Fibroblast of skin of scalp (primary cell): Measurements from ENCODE around the gene AKAP7.
"Not testable (repeated sequence)": the region's sequence is repeated elsewhere in the genome, so short reads cannot be mapped to it uniquely, and the experiment has no call there.

Experiments
- DNase-seq: peaks from one replicate; pipeline ENCODE4 v3.0.0-alpha.2; 2013

Gene AKAP7

DNA sequence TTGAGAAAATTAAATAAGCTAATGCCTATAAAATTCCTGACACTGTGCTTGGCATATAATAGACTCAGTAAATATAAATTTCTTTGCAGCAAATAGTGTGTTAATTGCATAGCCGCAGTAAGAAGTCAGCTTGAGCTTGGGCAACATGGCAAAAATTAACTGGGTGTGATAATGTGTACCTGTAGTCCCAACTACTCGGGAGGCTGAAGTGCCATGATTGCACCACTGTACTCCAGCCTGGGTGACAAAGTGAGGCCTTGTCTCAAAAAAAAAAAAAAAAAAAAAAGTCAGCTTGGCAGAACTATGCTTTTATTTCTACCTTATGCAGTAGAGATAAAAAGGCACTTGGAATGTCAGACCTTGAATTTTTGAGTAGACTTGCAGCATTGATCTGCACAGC lies 121.8 kb downstream of the AKAP7 start:
- no peak for DNase-seq

DNA sequence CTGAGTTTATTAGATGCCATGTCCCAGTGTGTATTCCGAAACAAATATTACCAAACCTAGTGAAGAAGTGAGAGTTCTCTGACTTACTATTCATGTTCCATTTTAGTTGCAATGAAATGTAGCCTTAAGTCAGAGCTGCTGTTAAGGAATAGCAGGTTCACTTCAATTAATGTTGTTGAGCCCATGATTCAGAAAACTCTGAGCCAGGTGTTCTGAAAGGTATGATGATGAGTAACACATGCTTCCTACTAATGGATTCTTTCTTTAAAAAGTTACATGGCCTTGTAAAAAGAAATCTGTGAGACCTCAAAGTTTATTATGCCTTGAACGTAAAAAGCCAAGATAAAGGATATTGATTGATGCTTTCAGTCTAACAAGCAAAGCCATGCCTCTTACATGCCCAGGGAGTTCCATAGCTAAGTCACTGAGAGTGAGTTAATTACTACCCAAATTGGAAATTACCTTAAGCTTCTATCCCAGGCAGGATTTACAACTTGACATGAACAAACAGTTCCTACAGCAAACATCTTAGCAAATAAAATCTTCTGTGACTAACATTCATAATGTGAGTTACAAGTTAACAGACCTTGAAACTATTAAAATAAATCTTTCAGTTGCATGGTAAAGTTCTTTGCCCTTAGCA lies 122.9 kb downstream of the AKAP7 start:
- no peak for DNase-seq

DNA sequence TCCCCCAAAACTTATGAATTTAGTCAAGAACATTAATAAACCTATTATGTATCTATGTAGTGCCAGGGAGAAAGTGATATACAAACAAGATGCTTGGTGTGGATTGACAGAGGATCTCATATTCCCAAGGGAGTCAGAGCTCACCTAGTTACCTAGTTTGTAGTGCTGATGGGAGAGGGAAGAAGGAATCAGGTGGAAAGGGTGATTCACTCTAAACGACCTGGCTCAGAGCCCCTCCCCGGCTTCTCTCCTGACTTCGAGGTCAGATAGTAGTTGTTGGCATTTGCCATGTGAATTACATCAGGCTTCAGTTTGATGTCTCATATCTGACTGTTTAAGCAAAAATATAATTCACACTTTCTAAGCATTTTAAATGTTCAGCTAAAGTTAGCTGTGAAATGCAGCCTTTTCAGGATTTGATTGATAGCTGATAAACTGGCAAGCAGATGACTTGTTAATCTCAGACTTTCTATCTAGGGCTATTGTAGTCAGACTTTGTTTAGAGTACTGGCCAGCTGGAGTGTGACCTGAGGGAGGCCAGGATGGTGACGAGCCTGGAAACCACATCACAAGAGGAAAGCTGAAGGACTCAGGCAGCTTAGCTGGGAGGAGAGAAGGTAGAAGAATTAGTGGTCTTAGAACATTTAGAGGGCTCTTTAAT lies 123.7 kb downstream of the AKAP7 start:
- no peak for DNase-seq

DNA sequence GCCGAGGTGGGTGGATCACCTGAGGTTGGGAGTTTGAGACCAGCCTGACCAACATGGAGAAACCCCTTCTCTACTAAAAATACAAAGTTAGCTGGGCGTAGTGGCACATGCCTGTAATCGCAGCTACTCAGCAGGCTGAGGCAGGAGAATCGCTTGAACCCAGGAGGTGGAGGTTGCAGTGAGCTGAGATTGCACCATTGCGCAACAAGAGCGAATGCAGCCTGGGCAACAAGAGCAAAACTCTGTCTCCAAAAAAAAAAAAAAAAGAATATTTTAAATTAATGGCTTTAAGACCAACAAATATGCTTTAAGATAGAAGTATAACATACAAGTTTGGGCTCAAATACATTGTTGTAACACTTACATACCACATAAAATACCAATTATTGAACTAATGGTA lies 125.7 kb downstream of the AKAP7 start:
- DNase-seq = not testable (repeated sequence)

DNA sequence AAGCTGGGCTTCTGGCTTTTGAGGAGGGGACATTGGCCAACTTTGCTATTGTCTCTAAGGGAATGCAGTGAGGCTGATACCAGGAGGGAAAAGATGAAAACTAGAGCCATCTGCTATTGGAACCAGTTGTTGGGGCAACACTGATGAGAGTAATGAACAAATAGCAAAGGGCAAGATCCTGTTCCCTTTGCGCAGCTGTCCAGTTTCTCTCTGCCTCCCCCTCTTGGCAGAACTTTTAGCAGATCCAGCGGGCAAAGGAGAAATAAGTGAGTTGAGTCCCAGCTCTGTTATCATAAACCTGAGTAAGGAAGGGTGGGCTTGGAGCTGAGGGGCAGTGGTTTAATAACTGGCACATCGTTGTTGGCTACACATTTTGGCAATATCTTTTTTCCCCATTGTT lies 126.8 kb downstream of the AKAP7 start:
- no peak for DNase-seq

DNA sequence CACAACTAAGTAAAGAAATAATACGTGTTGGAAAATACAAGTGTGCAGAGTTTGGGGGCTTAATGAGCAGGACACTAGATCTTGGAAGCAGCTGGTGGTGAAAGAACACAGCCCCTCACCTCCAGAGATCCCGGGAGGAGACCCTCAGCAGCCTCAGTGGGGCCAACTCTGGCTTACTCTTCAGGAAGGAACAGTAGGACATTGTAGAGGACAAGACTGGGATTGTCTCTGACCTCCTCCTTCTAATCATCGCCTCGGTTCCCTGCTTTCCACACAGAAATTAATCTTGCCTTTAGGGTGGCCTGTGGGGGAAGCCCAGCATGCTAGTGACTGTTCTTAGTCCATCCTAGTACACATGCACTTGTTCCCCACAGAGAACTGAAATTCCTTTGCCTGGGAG lies 130.7 kb downstream of the AKAP7 start:
- DNase-seq = no peak

DNA sequence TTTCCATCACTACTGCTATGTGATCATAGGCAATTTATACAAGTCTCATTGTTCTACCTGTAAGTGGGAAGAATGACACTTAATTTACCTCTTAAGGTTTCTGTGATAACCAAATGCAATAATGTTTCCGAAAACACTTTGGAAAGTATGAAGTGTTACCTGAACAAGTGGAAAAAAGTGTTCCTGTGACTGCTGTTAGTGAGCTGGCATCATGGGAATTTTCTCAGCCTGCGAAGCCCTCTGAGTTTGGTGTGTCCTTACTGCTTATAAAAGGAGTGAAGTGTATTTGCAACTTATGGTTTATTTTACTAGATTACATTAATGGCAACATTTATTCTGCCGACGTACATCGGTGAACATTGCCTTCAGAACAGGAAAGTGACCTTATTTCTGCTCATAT lies 133.0 kb downstream of the AKAP7 start:
- no peak for DNase-seq

DNA sequence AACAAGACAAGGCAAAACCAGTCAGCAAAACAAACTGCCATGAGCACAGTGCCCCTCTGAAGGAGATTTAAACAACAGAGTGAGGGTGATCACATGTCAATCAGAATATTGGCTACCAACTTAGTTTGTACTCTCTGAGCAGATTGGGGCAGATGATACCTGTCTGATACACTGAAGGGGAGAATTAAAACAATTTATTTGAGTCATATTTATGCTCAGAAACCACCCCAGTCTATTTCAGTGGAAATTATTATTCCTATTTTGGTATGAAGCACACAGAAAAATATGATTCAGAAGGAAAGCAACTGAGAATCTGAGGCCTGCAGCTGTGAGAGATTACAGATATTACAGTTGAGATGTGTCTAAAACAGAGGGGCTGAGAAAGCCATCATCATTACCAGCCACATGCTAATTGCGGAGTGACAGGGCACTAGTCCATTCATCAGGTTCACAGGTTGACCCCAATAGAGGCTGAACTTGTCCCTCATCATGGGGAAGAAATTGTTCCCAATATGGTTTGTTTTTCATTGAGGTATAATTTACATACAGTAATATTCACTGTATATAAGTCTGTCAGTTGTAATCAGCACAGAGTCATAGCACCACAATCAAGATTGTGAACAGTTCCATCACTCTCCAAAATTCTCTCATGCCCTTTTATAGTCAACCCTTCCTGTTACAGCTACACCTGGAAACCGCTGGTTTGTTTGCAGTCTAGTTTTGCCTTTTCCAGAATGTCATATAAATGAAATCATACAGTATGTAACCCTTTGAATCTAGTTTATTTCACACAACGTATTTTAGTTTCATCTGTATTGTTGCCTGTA lies 134.5 kb downstream of the AKAP7 start:
- DNase-seq = no peak

DNA sequence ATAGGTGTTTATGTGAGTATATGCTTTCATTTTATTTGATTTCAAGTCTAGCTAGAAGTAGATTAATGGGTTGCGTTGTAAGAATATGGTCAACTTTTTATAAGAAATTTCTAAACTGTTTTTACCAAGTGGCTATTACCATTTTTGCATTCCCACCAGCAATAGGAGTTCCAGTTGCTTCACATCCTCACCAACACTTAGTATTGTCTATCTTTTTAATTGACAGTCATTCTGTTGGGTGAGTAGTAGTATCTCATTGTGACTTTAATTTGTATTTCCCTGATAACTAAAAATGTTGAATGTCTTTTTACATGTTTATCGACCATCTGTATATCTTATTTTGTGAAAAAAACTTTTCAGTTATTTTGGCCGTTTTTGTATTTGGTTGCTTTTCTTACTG lies 135.3 kb downstream of the AKAP7 start:
- no peak for DNase-seq

DNA sequence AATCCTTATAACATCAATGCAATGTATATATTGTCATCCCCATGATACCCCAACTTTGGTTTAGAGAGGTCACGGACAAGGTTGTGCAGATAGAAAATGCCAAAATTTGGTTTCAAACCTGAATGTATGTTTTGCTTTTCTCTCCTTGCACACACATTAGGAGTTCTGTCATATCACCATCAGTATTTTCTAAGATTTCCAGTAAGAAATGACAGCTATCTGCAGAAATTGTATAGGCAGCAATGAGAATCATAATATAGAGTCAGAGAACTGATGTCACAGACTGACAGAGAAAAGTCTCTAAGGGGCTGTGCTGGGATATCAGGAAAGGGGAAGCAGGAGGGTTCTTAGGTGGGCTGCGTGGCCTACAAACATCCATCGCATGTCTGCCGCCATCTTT lies 140.0 kb downstream of the AKAP7 start:
- no peak for DNase-seq

DNA sequence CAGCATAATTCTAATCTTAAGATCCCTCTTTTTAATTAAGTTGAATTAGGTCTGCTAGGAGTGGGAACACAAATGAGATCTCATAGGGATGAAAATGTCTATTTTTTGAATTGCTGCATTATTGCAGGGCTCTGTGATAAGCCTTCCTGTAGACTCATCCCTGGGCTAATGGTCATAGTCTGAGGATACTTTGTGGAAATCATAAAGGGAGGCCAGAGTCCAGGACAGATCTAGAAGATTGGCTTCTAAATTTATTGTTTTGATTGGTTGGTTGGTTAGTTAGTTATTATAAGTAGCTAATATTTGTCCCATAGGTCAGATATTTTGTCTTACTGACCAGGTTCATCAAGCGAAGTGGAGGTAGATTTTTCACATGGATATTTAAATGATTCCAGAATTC lies 142.3 kb downstream of the AKAP7 start:
- DNase-seq = no peak

DNA sequence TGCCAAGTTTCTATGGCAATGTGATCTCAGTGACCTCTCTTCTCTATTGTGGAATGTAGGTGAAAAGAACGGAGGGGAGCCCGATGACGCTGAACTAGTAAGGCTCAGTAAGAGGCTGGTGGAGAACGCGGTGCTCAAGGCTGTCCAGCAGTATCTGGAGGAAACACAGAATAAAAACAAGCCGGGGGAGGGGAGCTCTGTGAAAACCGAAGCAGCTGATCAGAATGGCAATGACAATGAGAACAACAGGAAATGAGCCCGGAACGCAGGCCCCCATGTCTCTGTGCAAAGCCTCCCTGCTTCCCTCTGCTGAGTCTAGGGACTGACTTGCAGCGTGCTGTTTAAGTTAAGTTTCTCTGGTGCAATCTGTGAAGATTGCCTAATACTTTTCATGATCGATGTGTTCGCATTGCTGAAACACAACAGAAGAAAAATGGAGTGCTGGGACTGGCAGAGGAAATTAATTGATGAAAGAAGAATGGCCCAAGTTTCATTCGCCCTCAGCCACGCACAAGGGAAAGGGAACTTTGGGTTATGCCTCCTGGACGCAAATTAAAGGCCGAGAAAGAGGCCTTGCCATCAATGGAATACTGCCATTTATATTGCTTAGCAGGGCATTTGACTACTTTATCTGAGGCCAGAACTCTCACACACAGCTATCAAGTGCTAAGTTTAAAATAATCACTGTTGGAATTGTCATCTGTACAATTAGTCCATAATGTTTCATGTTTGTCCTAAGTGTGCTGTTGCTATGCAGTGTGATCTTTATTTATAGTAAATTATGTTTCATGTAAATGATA lies 146.4 kb downstream of the AKAP7 start:
- DNase-seq = no peak

DNA sequence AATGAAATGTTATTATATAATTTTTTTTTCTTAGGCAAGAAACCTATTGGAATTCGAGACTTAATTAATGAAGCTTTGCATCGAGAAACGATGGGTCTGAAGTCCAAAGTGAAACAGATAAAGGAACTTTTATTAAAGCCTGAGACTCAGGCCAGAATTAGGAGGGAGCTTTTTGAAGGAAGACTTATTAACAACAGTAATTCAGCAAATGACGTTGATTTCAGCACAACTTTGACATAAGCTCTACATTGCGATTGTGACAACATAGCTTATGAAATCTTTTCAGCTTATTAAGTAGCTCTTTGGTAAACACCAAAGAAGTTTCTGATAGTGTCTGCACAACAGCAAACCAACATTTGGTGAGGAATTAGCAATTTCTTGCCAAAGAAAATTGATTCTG lies 147.1 kb downstream of the AKAP7 start:
- no peak for DNase-seq

DNA sequence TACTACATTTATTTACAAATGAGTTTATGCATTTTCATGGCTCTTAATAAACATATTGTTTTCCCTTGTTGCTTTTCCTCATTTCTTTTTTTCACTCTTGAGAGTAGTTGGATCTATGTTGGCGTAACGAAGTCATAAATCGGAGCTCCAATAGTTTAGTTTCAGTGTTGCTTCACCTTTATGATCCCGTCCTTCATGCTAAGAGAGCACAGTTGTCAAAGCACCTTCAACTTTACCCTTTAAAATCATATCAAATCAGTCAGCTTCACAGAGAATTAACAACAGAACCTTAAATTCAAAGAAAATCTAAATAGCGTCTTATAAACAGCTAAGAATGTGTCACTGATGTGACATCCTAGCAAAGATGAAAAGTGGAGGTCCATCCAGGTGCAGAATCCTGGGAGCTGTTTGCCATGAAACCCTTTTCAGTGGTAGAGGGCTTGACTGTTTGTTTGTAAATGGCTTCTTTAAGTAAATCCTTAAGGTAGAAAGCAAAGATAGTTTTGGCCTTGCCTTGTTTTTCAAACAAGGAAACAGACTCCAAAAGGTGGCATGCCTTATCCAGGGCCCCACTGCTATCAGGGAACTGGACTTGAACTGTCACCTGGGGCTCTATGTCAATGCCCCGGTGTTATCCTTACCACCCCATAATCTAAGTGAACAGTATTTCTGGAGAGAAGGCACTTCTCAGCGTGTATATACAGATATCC lies 148.4 kb downstream of the AKAP7 start:
- DNase-seq = no peak

DNA sequence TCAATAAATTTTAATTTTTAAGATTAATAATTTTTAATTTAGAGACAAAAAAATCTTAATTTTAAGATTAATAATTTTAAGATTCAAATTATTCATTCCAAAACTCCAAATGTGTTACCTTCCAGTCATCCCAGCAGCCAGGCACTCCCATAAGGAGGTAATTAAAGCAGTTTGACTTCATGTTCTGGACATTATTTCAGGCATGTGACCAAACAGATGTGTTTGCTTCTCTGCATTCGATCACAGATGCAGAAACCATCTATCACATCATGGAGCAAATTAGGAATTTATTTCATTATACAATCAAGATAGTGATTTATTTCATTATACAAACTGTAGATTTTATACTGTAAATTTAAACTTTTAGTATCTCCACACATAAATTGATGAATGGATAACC lies 150.3 kb downstream of the AKAP7 start:
- no peak for DNase-seq

DNA sequence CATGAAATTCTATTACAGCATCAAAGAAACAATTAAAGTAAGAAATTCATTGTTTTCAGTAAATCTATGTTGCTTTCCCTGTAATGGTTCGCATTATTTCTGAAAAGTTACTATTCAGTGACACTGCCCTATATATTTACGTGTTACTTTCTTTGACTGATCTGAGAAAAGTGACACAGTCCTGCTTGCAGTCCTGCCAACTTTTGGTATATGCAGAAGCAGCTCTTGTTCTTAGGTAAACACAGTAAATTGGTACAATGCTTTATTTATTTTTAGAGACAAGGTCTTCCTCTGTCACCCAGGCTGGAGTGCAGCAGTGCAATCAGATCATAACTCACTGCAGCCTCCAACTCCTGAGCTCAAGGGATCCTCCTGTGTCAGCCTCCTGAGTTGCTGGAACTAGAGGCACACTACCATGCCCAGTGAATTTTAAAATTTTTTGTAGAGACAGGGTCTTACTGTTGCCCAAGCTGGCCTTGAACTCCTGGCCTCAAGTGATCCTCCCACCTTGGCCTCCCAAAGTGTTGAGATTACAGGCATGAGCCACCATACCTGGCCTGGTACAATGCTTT lies 151.3 kb downstream of the AKAP7 start:
- no peak for DNase-seq

DNA sequence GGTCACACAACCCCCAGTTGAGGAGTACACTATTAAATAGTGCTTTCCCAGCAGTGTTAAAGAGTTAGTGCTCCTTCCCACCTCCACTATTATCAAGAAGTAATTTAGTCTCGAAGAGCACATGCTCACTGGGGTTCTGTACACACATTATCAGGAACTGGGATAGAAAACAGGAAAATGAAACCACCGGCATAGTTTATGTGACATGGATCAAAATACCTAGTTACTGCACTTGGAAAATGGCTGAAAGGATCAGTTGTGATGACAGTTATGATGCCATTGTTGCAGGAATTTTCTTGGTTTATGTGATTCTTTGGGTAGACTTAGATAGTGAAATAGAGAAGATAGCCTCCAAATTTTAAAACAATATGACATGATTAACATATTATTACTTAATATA lies 152.9 kb downstream of the AKAP7 start:
- no peak for DNase-seq

DNA sequence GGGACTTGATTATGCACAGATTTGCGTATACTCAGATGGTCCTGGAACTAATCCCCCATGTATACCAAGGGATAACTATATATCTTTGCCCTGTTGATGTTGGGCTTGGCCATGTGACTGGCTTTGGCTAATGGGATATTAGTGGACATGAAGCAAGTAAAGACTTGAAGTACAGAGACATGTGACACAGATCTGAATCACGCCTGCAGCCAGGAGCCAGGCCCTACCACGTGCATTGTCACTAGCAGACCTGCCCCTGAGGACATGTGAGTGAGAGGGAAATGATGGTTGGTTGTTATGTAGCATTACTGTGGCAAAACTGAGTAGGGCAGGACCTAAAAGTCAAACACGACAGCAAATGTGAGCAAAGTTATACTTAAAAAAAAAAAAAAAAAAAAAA lies 155.7 kb downstream of the AKAP7 start:
- DNase-seq = no peak

DNA sequence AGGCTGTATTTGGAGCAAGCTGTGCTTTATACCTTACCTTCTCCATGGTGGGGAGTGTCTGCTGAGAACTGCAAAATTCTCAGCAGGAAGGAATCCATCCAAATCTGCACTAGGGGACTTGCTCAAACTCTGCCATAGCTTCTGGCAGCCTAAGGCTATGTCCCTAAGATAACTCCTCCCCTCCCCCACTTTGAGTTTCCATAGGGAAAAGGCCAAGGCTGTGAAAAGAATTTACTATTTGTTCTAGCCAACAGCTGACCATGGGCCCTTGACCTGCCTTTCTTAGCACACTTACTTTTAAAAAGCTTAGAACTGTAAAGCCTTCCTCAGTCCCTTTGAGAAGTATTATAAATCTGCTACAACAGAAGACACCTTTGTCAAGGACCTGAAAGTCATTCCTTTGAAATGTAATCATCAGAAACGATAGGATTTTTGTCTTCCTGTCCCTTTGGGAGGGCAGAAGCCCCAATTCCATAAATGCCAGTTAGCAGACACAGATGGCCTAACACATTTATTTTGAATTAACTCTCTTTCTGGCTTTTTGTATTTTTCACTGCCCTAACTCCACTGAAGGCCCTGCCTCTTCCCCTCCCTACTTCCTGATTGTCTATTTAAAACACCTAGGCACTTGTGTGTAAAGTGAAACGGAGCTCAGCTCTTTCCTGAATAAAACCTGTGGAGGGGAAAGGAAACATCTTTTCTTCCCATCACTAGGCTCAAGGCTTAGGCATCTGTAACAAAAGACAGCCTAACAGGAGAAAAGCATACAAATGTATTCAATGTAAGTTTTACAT lies 157.1 kb downstream of the AKAP7 start:
- no peak for DNase-seq

DNA sequence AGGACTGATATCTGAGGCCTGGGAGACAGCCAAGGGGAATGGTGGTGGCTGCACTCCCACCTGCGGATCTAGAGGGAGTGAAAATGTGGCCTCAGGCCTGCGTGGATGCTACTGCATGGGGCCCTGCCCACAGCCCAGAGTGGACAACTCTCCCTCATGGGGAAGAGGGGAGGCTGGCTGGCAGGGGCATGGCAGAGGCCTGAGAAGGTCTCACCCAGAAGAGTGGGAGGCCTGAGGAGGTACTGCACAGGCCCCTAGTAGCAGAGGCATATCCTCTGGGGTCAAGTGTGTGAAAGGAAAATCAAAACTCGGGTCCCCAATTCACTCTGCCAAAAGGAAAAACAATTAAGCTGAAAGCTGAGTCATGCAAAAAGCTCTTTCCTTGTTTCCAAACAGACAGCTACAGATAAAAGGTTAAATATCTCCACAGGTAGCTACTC lies 158.2 kb downstream of the AKAP7 start:
- no peak for DNase-seq

DNA sequence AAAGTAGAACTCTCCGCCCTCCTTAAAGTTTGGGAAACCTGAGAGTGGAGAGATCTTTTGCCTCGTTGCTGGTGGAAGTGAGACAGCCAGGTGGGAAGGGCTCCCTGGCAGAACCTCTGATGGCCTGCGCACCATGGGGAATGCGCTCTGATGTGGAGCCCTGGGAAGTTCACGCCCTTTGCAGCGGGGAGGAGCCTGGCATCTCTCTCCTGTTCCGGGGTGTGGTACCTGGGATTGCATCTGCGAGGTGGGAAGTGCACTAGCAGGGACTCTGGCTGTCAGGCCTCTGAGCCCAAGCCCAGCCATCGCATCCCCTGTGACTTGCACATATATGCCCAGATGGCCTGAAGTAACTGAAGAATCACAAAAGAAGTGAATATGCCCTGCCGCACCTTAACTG lies 159.8 kb downstream of the AKAP7 start:
- no peak for DNase-seq
